ENCODE measurements around the gene ASXL1.

The ASXL1 gene

DNA sequence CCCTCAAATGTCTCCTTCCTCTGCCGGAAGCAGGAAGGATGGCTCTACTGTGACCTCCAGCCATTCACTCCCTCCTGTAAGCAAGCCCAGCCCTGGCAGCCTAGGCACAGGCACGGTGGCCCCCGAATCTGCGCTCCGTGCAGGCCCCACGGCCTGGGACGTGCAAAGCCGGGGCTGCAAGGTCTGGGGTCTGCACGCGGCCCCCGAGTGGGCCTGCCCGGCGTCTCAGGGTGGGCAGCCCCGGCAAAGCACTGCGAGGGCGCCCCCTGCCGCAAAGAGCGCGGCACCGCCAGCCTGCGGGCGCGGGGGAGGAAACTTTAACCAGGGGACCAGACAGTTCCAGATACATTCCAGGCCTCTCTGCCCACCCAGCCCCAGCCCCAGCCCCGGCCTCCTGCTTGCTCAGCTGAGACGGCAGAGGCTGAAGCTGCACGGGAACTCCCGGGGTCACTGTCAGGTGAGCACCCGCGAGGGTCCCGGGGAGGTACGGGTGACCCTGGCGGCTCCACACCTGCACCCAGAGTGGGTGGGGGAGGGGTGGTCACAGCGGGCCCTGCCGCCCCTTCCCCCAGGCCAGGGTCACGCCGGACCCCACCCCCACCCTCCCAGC is 98.8 kb downstream of the ASXL1 start:
- Histone ChIP-seq H3K9me3 (ENCODE audit: insufficient read depth, low read depth, low read length) (no peaks in the 10 kb centered on the region), H3K9ac (ENCODE audit: low read depth, low read length) (peak overlapping the region; percentile 74), H3K27me3 (ENCODE audit: insufficient read depth, low read length) (no peaks in the 10 kb centered on the region), H3K27ac (ENCODE audit: low read depth, low read length) (peak overlapping the region; percentile 77), H3K36me3 (ENCODE audit: insufficient read depth, low read length) (peaks cover 28% of the 10 kb centered on the region), H3K4me1 (ENCODE audit: insufficient read depth, low read length) (peaks cover 9% of the 10 kb centered on the region), H3K4me3 (ENCODE audit: low read length) (peak overlapping the region; percentile 58)
- 6% methylated on average over 36 of the region's 36 CpGs for WGBS

DNA sequence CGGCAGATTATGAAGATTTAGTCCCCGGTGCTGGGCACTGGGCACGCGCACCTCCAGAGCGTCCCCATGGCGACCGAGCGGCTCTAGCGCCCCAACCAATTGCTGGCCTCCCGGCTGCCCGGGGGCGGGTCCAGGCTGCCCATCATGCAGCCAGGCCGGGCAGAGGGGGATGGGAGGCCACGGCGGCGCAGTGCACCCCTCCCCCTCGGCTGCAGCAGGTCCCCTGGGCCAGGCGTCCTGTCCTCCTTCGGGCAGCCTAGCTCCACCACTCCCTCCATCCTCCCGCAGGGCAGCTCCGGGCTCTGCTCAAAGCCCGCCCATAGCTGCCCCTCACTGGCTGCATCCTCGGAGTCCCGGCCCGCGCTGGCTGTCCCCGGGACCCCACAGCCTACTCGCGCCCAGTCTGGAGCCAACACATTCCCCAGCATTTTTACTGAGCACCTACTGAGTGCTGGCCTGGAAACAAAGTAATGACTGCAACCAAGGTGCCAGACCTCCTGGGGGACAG is 99.4 kb downstream of the ASXL1 start:
- H3K4me3 ChIP-seq (ENCODE audit: low read length): peak overlapping the region; percentile 58
- H3K27ac ChIP-seq (ENCODE audit: low read depth, low read length): peak overlapping the region; percentile 77
- peaks cover 9% of the 10 kb centered on the region for H3K4me1 ChIP-seq (ENCODE audit: insufficient read depth, low read length)
- peaks cover 22% of the 10 kb centered on the region for H3K36me3 ChIP-seq (ENCODE audit: insufficient read depth, low read length)
- 2% methylated on average over 29 of the region's 29 CpGs for WGBS
- H3K9me3 ChIP-seq (ENCODE audit: insufficient read depth, low read depth, low read length): no peaks in the 10 kb centered on the region
- no peaks in the 10 kb centered on the region for H3K27me3 ChIP-seq (ENCODE audit: insufficient read depth, low read length)
- peak overlapping the region; percentile 35 for H3K9ac ChIP-seq (ENCODE audit: low read depth, low read length)

DNA sequence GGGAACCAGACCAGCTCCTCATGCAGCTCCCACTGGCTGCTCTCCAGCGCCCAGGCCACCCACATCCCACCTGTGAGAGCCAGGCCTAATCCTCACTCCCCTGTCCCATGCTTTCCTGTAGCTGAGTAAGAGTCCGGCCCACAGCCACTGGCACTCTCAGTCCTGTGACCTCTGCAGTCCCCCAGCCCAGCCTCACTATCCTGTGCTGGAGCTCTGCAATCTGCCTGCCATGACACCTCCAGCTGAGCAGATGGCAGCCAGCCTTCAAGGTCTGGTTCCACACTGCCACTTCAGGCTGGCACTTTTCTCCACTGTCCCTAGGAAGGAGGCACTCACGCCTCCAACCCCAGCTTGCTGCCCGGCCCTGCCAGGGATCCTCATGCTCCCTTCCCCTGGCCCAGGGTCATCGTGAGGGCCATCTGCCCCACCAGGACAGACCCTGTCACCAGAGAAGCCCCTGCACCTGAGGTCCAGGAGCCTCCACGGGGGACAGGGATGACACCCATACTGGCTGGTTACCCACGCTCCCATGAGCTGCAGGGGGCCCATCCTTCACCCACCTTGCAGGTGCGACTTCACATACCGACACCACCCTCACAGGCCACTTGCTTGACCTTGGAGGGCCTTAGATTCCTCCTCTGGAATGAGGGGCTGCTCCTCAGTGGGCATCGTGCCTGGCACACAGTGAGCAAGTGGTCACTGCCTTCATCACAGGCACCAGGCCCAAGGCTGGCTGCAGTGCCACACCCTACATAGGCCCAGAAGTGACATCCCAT is 100.1 kb downstream of the ASXL1 start:
- peak overlapping the region; percentile 35; the same call in 1 of the 2 replicates for H3K9ac ChIP-seq (ENCODE audit: low read depth, low read length)
- WGBS: 89% methylated on average over 10 of the region's 10 CpGs
- no peaks in the 10 kb centered on the region for H3K9me3 ChIP-seq (ENCODE audit: insufficient read depth, low read depth, low read length)
- peak overlapping the region; percentile 57 for H3K27ac ChIP-seq (ENCODE audit: low read depth, low read length)
- H3K27me3 ChIP-seq (ENCODE audit: insufficient read depth, low read length): no peaks in the 10 kb centered on the region
- H3K4me1 ChIP-seq (ENCODE audit: insufficient read depth, low read length): peaks cover 9% of the 10 kb centered on the region
- peaks cover 15% of the 10 kb centered on the region for H3K36me3 ChIP-seq (ENCODE audit: insufficient read depth, low read length)
- H3K4me3 ChIP-seq (ENCODE audit: low read length): peak overlapping the region; percentile 58; the same call in 1 of the 2 replicates

DNA sequence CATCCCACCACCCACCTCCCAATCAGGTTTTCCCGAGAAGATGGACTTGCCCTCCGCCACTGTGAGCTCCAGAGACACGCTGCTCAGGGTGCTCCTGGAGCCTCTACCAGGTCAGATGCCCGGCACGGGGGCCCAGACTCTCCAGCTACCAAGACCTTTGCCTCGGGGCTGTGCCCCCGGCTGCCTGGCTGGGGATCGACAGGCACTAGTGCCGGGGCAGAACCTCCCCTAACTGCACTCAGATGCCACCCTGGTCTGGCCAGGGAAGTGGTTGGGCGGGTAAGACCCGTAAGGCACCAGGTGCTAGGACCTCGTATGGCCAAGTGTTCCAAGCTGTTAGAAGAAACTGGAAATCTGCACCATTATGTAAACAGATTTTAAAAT is 100.7 kb downstream of the ASXL1 start:
- Histone ChIP-seq H3K27ac (ENCODE audit: low read depth, low read length) (no peak overlapping the region), H3K36me3 (ENCODE audit: insufficient read depth, low read length) (peaks cover 9% of the 10 kb centered on the region), H3K4me1 (ENCODE audit: insufficient read depth, low read length) (peaks cover 11% of the 10 kb centered on the region), H3K4me3 (ENCODE audit: low read length) (no peak overlapping the region), H3K9ac (ENCODE audit: low read depth, low read length) (no peak overlapping the region), H3K27me3 (ENCODE audit: insufficient read depth, low read length) (no peaks in the 10 kb centered on the region), H3K9me3 (ENCODE audit: insufficient read depth, low read depth, low read length) (no peaks in the 10 kb centered on the region)
- 95% methylated on average over 12 of the region's 12 CpGs for WGBS

DNA sequence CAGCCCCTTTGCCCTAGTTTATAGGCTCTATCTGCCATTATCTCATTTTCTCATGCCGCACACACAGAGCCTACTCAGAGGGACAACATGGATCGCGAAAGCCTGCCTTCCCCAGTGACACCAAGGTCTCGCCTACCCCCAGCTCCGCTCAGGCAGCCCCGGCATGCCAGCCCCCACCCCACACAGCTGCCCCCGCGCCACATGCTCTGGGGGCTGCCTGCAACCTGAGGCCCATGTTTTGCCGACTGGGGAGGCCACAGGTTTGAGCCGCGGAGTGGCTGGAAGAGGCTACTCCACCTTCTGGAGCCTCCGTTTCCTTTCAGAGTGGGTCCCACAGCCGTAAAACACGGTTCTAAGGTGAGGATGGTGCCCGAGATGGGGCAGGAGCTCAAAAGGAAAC is 102.1 kb downstream of the ASXL1 start:
- Histone ChIP-seq H3K9ac (ENCODE audit: low read depth, low read length) (no peak overlapping the region), H3K27me3 (ENCODE audit: insufficient read depth, low read length) (no peaks in the 10 kb centered on the region), H3K9me3 (ENCODE audit: insufficient read depth, low read depth, low read length) (no peaks in the 10 kb centered on the region), H3K27ac (ENCODE audit: low read depth, low read length) (no peak overlapping the region), H3K4me3 (ENCODE audit: low read length) (no peak overlapping the region), H3K4me1 (ENCODE audit: insufficient read depth, low read length) (peaks cover 20% of the 10 kb centered on the region), H3K36me3 (ENCODE audit: insufficient read depth, low read length) (peaks cover 5% of the 10 kb centered on the region; the same call in 1 of the 2 replicates)
- 94% methylated on average over 15 of the region's 15 CpGs for WGBS

DNA sequence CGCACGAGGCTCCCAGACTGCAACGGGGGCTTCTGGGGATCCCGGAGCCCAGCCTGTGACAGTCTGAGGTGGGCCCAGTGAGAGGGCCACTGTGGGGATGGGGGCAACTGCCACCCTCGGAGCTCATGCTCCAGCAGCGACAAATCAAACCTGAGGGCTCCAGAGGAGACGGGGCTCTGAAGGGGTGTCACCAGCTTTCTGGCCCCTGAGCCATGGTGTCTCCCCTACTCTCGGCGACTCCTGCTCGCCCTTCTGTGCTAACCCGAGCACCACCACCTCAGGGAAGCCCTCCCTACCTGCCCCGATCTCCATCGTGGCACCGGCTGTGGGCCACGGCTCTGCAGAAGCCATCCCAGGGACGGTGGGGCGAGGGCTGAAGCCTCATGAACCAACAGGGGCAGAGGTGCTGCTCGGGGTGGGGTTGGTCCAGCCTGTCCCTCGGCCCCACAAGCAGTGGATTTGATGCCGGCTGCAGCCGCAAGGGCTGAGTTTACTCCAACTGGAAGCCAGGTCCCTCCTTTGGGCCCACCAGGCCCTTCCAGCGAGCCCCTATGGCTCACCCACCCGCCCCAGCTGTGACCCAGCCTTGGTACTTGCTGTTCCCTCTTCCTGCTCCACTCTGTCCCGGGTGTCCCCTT is 102.7 kb downstream of the ASXL1 start:
- Histone ChIP-seq H3K36me3 (ENCODE audit: insufficient read depth, low read length) (peaks cover under 1% of the 10 kb centered on the region; the same call in 1 of the 2 replicates), H3K9me3 (ENCODE audit: insufficient read depth, low read depth, low read length) (no peaks in the 10 kb centered on the region), H3K27ac (ENCODE audit: low read depth, low read length) (no peak overlapping the region), H3K4me3 (ENCODE audit: low read length) (no peak overlapping the region), H3K9ac (ENCODE audit: low read depth, low read length) (no peak overlapping the region), H3K27me3 (ENCODE audit: insufficient read depth, low read length) (no peaks in the 10 kb centered on the region), H3K4me1 (ENCODE audit: insufficient read depth, low read length) (peaks cover 25% of the 10 kb centered on the region)
- WGBS: 93% methylated on average over 24 of the region's 24 CpGs

DNA sequence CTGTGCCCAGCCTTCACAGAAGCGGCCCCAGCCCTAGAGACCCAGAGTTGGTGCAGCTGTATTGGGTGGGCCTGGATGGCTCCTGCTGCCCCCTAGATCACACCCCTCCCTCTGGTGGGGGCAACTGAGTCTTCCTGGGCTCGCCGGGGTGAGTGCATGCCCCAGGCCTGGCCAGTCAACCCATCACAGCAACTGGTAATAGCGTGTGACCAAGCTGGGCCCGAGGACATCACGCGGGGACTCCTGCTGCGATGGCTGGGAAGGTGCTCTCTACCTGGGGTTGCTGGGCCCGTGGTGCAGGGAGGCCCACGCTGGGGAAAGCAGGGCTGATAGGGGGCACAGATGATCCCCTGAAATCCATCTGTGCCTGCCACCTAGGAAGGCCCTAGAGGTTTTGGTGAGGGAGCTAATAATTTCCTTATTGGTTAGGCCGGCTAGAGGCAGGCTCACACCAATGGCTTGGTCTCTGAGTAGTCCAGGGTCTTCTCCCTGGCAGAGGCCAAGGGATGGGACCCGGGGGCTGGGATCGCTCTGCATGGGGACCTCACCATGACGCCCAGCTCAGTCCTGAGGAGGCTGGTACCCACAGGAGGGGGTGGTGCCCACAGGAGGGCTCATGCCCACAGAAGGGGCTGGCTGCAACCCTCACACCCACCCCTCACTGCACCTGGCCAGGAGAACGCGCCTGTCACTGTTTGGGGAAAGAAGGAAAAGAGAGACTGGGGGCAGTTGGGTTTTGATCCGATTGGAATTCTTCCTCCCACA is 103.9 kb downstream of the ASXL1 start:
- H3K9ac ChIP-seq (ENCODE audit: low read depth, low read length): no peak overlapping the region
- H3K27ac ChIP-seq (ENCODE audit: low read depth, low read length): no peak overlapping the region
- peaks cover 23% of the 10 kb centered on the region for H3K4me1 ChIP-seq (ENCODE audit: insufficient read depth, low read length)
- no peaks in the 10 kb centered on the region for H3K9me3 ChIP-seq (ENCODE audit: insufficient read depth, low read depth, low read length)
- no peaks in the 10 kb centered on the region for H3K27me3 ChIP-seq (ENCODE audit: insufficient read depth, low read length)
- H3K4me3 ChIP-seq (ENCODE audit: low read length): no peak overlapping the region
- WGBS: 92% methylated on average over 14 of the region's 17 CpGs
- no peaks in the 10 kb centered on the region for H3K36me3 ChIP-seq (ENCODE audit: insufficient read depth, low read length)

DNA sequence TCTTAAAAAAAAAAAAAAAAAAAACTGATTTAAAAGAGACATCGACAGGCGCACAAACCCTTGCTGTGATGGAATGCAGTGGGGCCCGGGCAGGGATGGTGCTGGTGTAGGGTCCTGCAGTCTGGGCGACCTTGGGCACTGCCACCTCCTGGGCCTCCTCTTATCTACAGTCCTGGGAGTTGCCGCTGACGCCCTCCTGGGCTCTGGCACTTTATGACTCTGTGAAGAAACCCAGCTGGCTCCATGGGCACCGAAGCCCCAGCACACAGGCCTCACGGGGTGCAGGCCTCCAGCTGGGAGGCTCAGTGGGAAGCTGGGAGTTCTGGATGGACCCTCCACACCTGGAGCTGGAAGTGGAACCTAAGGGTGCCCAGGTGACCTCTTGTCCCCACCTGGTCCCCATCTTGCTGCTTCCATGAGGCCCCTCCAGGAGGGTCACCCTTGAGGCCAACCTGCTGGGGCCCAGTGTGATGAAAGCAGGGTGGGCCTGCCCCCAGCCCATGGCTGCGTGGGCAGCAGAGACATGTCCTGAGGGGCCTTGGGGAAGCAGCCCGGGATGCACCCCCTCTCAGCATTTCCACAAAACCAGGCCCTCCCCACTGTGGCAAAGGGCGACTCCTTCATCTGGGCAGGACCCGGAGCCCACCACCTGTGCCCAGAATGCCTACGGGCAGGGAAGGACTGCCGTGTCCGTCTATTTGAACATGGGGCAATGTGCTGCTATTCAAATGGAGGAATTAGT is 104.9 kb downstream of the ASXL1 start:
- 94% methylated on average over 15 of the region's 15 CpGs for WGBS
- Histone ChIP-seq H3K9ac (ENCODE audit: low read depth, low read length) (no peak overlapping the region), H3K4me1 (ENCODE audit: insufficient read depth, low read length) (peaks cover 19% of the 10 kb centered on the region), H3K4me3 (ENCODE audit: low read length) (no peak overlapping the region), H3K27me3 (ENCODE audit: insufficient read depth, low read length) (no peaks in the 10 kb centered on the region), H3K36me3 (ENCODE audit: insufficient read depth, low read length) (no peaks in the 10 kb centered on the region), H3K27ac (ENCODE audit: low read depth, low read length) (no peak overlapping the region), H3K9me3 (ENCODE audit: insufficient read depth, low read depth, low read length) (no peaks in the 10 kb centered on the region)

DNA sequence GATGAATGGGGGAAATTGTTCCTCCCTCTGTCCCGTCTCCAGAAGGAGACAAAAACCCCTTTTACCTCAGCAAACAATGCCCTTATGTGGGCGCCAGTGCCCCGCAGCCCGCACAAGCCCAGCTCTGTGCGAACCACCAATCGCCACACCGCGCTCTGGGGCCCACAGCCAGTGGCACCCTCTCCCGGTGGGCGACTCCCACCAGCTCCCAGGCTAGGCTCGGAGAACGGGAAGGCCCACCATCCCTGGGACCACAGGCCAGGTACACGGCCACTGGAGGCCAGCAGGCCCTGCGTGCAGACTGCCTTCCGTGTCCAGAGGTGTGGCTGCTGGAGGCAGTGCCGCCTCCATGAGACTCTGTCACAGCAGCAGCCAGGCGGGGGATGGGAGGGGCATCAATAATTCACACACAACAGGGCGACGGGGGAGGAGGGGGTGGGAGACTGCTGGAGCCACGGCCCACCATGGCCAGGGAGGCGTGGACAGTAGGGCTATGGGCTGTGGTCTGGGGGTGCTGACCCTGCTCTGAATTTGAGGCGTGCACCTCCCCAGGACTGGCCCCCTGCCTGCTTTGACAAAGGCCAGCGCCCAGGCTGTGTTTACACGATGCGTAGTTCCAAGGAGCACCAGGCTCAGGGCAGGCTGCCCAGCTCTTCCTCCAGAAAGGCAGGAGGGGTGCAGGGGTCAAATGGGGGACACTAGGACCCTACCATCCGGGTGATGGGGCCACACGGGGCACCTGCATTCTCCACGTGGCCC is 105.7 kb downstream of the ASXL1 start:
- Histone ChIP-seq H3K4me3 (ENCODE audit: low read length) (no peak overlapping the region), H3K36me3 (ENCODE audit: insufficient read depth, low read length) (no peaks in the 10 kb centered on the region)
- 76% methylated on average over 28 of the region's 28 CpGs for WGBS

More for the DNA sequence above, 105.7 kb downstream of the ASXL1 start:
- Histone ChIP-seq H3K9ac (ENCODE audit: low read depth, low read length) (peak overlapping the region; percentile 35; the same call in 1 of the 2 replicates), H3K9me3 (ENCODE audit: insufficient read depth, low read depth, low read length) (no peaks in the 10 kb centered on the region), H3K4me1 (ENCODE audit: insufficient read depth, low read length) (peaks cover 17% of the 10 kb centered on the region), H3K27me3 (ENCODE audit: insufficient read depth, low read length) (no peaks in the 10 kb centered on the region), H3K27ac (ENCODE audit: low read depth, low read length) (peak overlapping the region; percentile 41; the same call in 1 of the 2 replicates)

Data from HUES64 (cell line).